ENCODE measurements around the gene NIN. TPM values are rescaled to one million over a fixed set of nuclear protein-coding genes. Genes with fewer than 3 reads are reported as not detected.

The NIN gene
- total RNA-seq, 4 donors from 2014 or later = 9.4 to 66.3 (median 26.5) TPM

DNA sequence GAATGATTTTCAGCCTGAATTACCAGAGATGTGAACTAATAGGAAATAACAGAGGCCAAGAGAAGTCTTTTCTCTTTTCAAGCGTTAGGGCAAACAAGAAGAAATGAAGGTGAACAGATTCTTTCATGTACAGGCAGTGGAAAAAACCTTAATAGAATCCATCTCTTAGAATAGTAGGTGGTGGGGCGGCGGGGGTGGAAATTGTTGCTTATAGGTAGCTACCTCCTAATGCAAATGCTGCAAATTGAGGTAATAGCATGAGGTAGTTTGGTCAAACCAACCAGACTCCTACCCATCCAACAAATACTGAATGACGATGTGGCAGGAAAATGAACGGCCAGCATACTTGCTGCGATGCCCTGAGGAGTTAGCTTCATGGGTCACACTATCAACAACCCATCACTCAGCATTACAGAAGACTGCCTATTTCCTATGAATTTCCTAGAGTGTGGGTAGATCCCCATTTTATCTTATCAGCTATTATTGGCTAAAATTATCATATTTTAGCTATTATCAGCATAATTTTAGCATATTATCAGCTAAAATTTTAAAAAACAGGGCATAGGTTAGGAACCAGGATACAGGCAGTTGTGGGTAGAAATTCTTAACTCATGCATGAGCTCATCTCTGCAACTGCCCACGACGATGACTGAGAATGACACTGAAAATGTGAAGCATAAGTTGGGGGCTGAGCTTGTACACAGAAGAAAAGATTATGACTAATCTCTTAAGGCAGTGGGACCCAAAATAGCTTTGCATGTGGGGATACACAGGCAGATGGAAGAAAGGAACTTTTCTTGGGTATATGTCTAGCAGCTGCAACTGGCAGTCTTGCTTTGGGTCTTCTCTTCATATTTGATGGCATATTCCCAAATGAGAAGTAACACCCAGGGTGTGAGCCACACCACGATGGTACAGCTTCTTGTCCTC, 68.7 kb downstream of the NIN start:
- Histone ChIP-seq H3K4me3 (no peak overlapping the region), H3K27ac (no peak overlapping the region), H3K9me3 (no peaks in the 10 kb centered on the region), H3K4me1 (no peaks in the 10 kb centered on the region), H3K36me3 (peaks cover 0 to 52% (median 17%) of the 10 kb centered on the region in 4 donors), H3K27me3 (no peaks in the 10 kb centered on the region)
- in situ Hi-C loops (cut with MboI; ENCODE audit: low pct_ligation_motif_present in 1 of 4, low pct_unique_long_range_greater_than_20kb in 1 of 4, low sequenced_read_pairs in 3 of 4) (no loop called here), intact Hi-C loops (cut with DNase I; ENCODE audit: low total_unique reads) (no loop called here)
- DNase-seq = no peak
- WGBS, 2 donors (ENCODE audit: low coverage in 1 of 2) = 79 to 89% methylated on average over 6 to 9 of the region's 9 CpGs
- TF ChIP-seq POLR2AphosphoS5 (IDR thresholded peaks at IDR 0.05) = no peak

DNA sequence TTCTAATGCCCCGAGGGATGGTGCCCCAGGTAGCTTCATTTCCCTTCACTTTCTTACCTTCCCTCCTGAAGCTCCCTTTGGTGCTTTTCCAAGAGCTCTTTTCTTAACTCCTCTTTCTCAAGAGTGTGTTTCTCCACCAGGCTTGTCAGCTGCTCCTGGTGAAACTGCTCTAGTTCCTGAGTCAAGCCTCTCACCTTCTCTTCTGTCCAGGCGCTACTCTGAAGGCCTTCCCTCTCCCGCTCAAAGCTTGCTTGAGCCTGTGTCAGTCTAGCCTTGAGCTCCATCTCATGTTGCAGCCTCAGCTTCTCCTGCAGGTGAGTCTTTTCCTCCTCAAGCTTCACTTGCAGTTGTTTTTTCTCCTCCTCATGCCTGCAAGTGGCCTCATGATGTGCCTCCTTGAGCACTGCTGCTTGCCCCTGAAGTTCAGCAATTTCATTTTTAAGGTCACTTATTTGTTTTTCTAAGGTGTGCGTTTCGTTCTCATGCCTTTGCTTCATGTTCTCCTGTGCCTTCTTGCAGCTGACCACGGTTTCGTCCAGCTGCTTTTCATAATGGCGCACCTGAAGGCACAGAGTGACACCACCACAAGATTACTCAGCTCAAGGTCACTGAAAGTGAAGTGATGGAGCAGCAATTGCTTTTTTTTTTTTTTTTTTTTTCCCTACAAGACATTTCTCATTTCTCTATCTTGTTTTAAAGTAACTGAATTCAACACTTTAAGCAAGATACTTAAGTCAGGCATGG, 71.0 kb downstream of the NIN start:
- Histone ChIP-seq H3K4me1 (no peaks in the 10 kb centered on the region), H3K27me3 (no peaks in the 10 kb centered on the region), H3K36me3 (peaks cover 0 to 56% (median 14%) of the 10 kb centered on the region in 4 donors), H3K9me3 (no peaks in the 10 kb centered on the region), H3K27ac (no peak overlapping the region), H3K4me3 (no peak overlapping the region)
- no peak for TF ChIP-seq POLR2AphosphoS5 (IDR thresholded peaks at IDR 0.05)
- no peak for TF ChIP-seq EP300 (IDR thresholded peaks at IDR 0.05; ENCODE audit: low read depth)
- TF ChIP-seq, protein P1, sequence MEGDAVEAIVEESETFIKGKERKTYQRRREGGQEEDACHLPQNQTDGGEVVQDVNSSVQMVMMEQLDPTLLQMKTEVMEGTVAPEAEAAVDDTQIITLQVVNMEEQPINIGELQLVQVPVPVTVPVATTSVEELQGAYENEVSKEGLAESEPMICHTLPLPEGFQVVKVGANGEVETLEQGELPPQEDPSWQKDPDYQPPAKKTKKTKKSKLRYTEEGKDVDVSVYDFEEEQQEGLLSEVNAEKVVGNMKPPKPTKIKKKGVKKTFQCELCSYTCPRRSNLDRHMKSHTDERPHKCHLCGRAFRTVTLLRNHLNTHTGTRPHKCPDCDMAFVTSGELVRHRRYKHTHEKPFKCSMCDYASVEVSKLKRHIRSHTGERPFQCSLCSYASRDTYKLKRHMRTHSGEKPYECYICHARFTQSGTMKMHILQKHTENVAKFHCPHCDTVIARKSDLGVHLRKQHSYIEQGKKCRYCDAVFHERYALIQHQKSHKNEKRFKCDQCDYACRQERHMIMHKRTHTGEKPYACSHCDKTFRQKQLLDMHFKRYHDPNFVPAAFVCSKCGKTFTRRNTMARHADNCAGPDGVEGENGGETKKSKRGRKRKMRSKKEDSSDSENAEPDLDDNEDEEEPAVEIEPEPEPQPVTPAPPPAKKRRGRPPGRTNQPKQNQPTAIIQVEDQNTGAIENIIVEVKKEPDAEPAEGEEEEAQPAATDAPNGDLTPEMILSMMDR (IDR thresholded peaks at IDR 0.05) = no peak
- TF ChIP-seq POLR2A (IDR thresholded peaks at IDR 0.05) = no peak
- 83 to 94% methylated on average over 8 of the region's 8 CpGs for WGBS, 2 donors (ENCODE audit: low coverage in 1 of 2)
- intact Hi-C loops (cut with DNase I; ENCODE audit: low total_unique reads) (no loop called here), in situ Hi-C loops (cut with MboI; ENCODE audit: low pct_ligation_motif_present in 1 of 4, low pct_unique_long_range_greater_than_20kb in 1 of 4, low sequenced_read_pairs in 3 of 4) (no loop called here)
- DNase-seq = no peak

DNA sequence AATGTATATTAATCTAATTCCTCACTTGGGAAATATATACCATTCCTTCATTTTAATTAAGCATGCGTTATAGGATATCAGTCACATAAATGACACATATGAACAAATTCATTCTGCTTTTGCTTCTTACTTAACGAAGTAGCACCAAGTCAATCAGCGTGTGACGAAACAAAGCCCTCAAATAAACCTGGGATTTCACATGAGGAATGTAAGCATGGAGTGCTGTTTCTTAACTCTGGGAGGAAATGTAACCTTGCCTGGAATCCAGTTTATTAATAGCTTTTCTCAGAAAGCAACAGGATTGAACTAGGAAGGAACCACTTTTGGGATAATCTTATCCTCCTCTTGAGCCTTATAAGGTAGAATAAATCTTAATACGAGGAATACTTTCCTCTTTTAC, 72.0 kb downstream of the NIN start:
- intact Hi-C loops (cut with DNase I; ENCODE audit: low total_unique reads) (no loop called here), in situ Hi-C loops (cut with MboI; ENCODE audit: low pct_ligation_motif_present in 1 of 4, low pct_unique_long_range_greater_than_20kb in 1 of 4, low sequenced_read_pairs in 3 of 4) (no loop called here)
- Histone ChIP-seq H3K36me3 (peaks cover 0 to 64% (median 17%) of the 10 kb centered on the region in 4 donors), H3K4me1 (no peaks in the 10 kb centered on the region), H3K4me3 (no peak overlapping the region), H3K27me3 (no peaks in the 10 kb centered on the region), H3K27ac (no peak overlapping the region), H3K9me3 (no peaks in the 10 kb centered on the region)
- TF ChIP-seq POLR2A (IDR thresholded peaks at IDR 0.05) (no peak), POLR2AphosphoS5 (IDR thresholded peaks at IDR 0.05) (no peak), EP300 (IDR thresholded peaks at IDR 0.05; ENCODE audit: low read depth) (no peak)
- TF ChIP-seq, protein P1 (IDR thresholded peaks at IDR 0.05) = no peak
- WGBS, 2 donors (ENCODE audit: low coverage in 1 of 2) = 83 to 94% methylated on average over 5 of the region's 5 CpGs
- no peak for DNase-seq

DNA sequence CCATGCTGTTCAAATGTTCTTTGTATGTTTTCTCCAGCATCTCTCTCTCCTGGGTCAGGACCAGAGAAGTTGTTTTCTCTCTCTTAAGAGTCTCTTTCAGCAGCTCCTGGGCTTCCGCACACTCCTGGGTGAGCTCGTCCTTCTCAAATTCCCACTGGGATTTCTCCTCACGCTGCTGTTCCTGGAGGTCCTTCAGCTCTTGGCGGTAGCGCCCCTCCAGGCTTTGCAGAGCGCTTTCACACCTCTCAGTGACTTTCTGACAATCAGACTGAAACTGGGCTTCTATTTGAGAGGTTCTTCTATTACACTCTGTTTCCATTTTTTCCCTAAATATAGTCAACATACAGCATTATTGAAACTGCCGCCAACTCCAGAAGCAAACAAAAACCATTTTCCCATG, 72.7 kb downstream of the NIN start:
- H3K9me3 ChIP-seq = no peaks in the 10 kb centered on the region
- H3K27ac ChIP-seq = no peak overlapping the region
- peaks cover 0 to 65% (median 20%) of the 10 kb centered on the region in 4 donors for H3K36me3 ChIP-seq
- TF ChIP-seq POLR2A (IDR thresholded peaks at IDR 0.05) (no peak), POLR2AphosphoS5 (IDR thresholded peaks at IDR 0.05) (no peak), EP300 (IDR thresholded peaks at IDR 0.05; ENCODE audit: low read depth) (no peak)
- TF ChIP-seq, protein P1 (IDR thresholded peaks at IDR 0.05) = no peak
- intact Hi-C loops (cut with DNase I; ENCODE audit: low total_unique reads) = no loop called here
- 90 to 92% methylated on average over 2 to 7 of the region's 7 CpGs for WGBS, 2 donors (ENCODE audit: low coverage in 1 of 2)
- no peak for DNase-seq
- in situ Hi-C loops (cut with MboI; ENCODE audit: low pct_ligation_motif_present in 1 of 4, low pct_unique_long_range_greater_than_20kb in 1 of 4, low sequenced_read_pairs in 3 of 4) = no loop called here
- H3K4me1 ChIP-seq = no peaks in the 10 kb centered on the region
- H3K27me3 ChIP-seq = no peaks in the 10 kb centered on the region
- no peak overlapping the region for H3K4me3 ChIP-seq

Measured in transverse colon (tissue), 4 donors.